ENCODE data around the gene ATP8B4.

- TF ChIP-seq CTCF (IDR thresholded peaks at IDR 0.05; ENCODE audit: insufficient read depth, low read length, poor library complexity, severe bottlenecking), result no peak
- TF ChIP-seq EZH2phosphoT487 (conservative IDR thresholded peaks at IDR 0.05; ENCODE audit: low read length), result no peak
These were observed 294.9 kb downstream of the ATP8B4 start for GRCh38 chr15:49823987-49824774.

All from SU-DHL-6 (cell line).